SK-N-SH (cell line): ENCODE measurements around the gene RIOK1. TPM values are rescaled to one million over a fixed set of nuclear protein-coding genes. Genes with fewer than 3 reads are reported as not detected.

ENCODE experiments used
- CTCF ChIA-PET: fragments of 300-600, 350-600 bp; formaldehyde crosslinking; extraction: SDS; loops from one replicate; lab custom pipeline; 2021; lab: Yijun Ruan, JAX
- POLR2A ChIA-PET: fragments of 350-600 bp; sonication (Branson Sonifier 250); formaldehyde crosslinking; extraction: SDS; loops from one replicate; lab custom pipeline; 2020; ENCODE audit warnings: antibody characterized with exemption, inconsistent platforms; lab: Yijun Ruan, JAX
- DNase-seq: peaks from one replicate; pipeline ENCODE4 v3.0.0; 2012
- H2AFZ ChIP-seq: fragments of 200-600 bp; sonication (generic); 2 replicates; pipeline ENCODE4 v1.8.1; 2016; ENCODE audit warnings: antibody characterized with exemption, mild to moderate bottlenecking, low read depth
- H3F3A ChIP-seq: fragments of 200-600 bp; sonication (generic); replicated peaks from 2 replicates; pipeline ENCODE3; 2016; ENCODE audit warnings: antibody characterized with exemption, mild to moderate bottlenecking; ENCODE audit not compliant: insufficient read depth
- H3K27ac ChIP-seq, 2 experiments: fragments of 200-500 bp in 1 of 2; fragments of 200-600 bp in 1 of 2; sonication (Bioruptor generic) in 1 of 2; sonication (generic), shearing (Covaris generic) in 1 of 2; 2 replicates each; pipeline versions ENCODE4 v1.5.1 to v1.6.1; 2014 to 2016; ENCODE audit warnings: low read depth in 2 of 2, inconsistent platforms in 1 of 2, low read length in 1 of 2, mild to moderate bottlenecking in 1 of 2, mixed read lengths in 1 of 2
- H3K27me3 ChIP-seq: fragments of 200-600 bp; sonication (generic), shearing (Covaris generic); 2 replicates; pipeline ENCODE4 v1.6.1; 2016; ENCODE audit warnings: mixed run types; ENCODE audit not compliant: insufficient read depth
- H3K36me3 ChIP-seq, 2 experiments: fragments of 200-500 bp in 1 of 2; fragments of 200-600 bp in 1 of 2; sonication (Bioruptor generic) in 1 of 2; sonication (generic) in 1 of 2; replicated peaks in 1 of 2; 2 replicates each; pipeline versions ENCODE3 to v1.5.1; 2014 to 2016; ENCODE audit warnings: low read length in 1 of 2, mild to moderate bottlenecking in 1 of 2; ENCODE audit not compliant: insufficient read depth in 2 of 2, control insufficient read depth in 1 of 2
- H3K4me1 ChIP-seq, 2 experiments: fragments of 200-500 bp in 1 of 2; fragments of 200-600 bp in 1 of 2; sonication (Bioruptor generic) in 1 of 2; sonication (generic), shearing (Covaris generic) in 1 of 2; 2 replicates each; pipeline versions ENCODE4 v1.5.1 to v1.6.1; 2014 to 2016; ENCODE audit warnings: low read depth in 1 of 2, low read length in 1 of 2, mixed run types in 1 of 2; ENCODE audit not compliant: insufficient read depth in 2 of 2, control insufficient read depth in 1 of 2
- H3K4me2 ChIP-seq: fragments of 200-600 bp; sonication (generic), shearing (Covaris generic); 2 replicates; pipeline ENCODE4 v1.6.1; 2017; ENCODE audit warnings: mixed run types
- H3K4me3 ChIP-seq, 2 experiments: fragments of 200-500 bp in 1 of 2; fragments of 200-600 bp in 1 of 2; sonication (Bioruptor generic) in 1 of 2; sonication (generic), shearing (Covaris generic) in 1 of 2; 2 replicates each; pipeline versions ENCODE4 v1.5.1 to v1.8.1; 2014 to 2016; ENCODE audit warnings: low read depth in 2 of 2, inconsistent platforms in 1 of 2, low read length in 1 of 2, mild to moderate bottlenecking in 1 of 2, mixed read lengths in 1 of 2, moderate library complexity in 1 of 2
- H3K79me2 ChIP-seq: fragments of 200-600 bp; sonication (generic); 2 replicates; pipeline ENCODE4 v1.8.1; 2017; ENCODE audit warnings: mild to moderate bottlenecking; ENCODE audit not compliant: insufficient read depth
- H3K9ac ChIP-seq: fragments of 200-600 bp; sonication (generic); 2 replicates; pipeline ENCODE4 v1.6.1; 2017; ENCODE audit warnings: mixed run types
- H3K9me2 ChIP-seq: fragments of 200-600 bp; sonication (generic); 2 replicates; pipeline ENCODE4 v1.6.1; 2017; ENCODE audit warnings: mixed run types
- H3K9me3 ChIP-seq: fragments of 200-600 bp; sonication (generic); 2 replicates; pipeline ENCODE4 v1.6.1; 2017; ENCODE audit warnings: mixed run types, mild to moderate bottlenecking, moderate library complexity
- H4K20me1 ChIP-seq: fragments of 200-600 bp; sonication (generic); 2 replicates; pipeline ENCODE4 v1.6.1; 2017; ENCODE audit warnings: mild to moderate bottlenecking, mixed run types; ENCODE audit not compliant: insufficient read depth
- EZH2phosphoT487 ChIP-seq: fragments of 200-600 bp; sonication (generic); IDR thresholded peaks from 2 replicates; pipeline ENCODE4 v1.6.1; 2017; ENCODE audit warnings: low read depth, mixed run types, mild to moderate bottlenecking, antibody characterized with exemption, moderate library complexity, borderline replicate concordance
- FOSL2 ChIP-seq: IDR thresholded peaks from 2 replicates; pipeline ENCODE4 v1.4.0; 2012; ENCODE audit warnings: low read depth, mild to moderate bottlenecking, moderate library complexity, borderline replicate concordance
- FOXJ3 ChIP-seq: sonication (generic); formaldehyde crosslinking; IDR thresholded peaks from 2 replicates; pipeline ENCODE4 v1.5.1; 2020; ENCODE audit warnings: mild to moderate bottlenecking, missing genetic modification reagents
- FOXM1 ChIP-seq: IDR thresholded peaks from 2 replicates; pipeline ENCODE4 v1.4.0; 2012; ENCODE audit warnings: low read depth, mild to moderate bottlenecking
- GABPA ChIP-seq: IDR thresholded peaks from 2 replicates; pipeline ENCODE4 v1.4.0; 2012; ENCODE audit warnings: low read depth, mild to moderate bottlenecking
- MEF2A ChIP-seq: IDR thresholded peaks from 2 replicates; pipeline ENCODE4 v1.4.0; 2012; ENCODE audit warnings: low read depth, borderline replicate concordance
- MXI1 ChIP-seq: IDR thresholded peaks from 2 replicates; pipeline ENCODE4 v1.6.1; 2012; ENCODE audit warnings: mild to moderate bottlenecking, low read depth, low read length, improper control_type of control experiment
- NFIC ChIP-seq: IDR thresholded peaks from 2 replicates; pipeline ENCODE4 v1.4.0; 2012; ENCODE audit warnings: borderline replicate concordance
- NRF1 ChIP-seq: IDR thresholded peaks from 2 replicates; pipeline ENCODE4 v1.6.1; 2012; ENCODE audit warnings: low read depth, mild to moderate bottlenecking, low read length
- RAD21 ChIP-seq: IDR thresholded peaks from 2 replicates; pipeline ENCODE4 v1.6.1; 2012; ENCODE audit warnings: mild to moderate bottlenecking, low read length
- RCOR1 ChIP-seq: fragments of 150-350 bp; IDR thresholded peaks from 2 replicates; pipeline ENCODE4 v1.6.1; 2017; ENCODE audit warnings: antibody characterized with exemption, low read length
- RFX5 ChIP-seq: IDR thresholded peaks from 2 replicates; pipeline ENCODE4 v1.6.1; 2012; ENCODE audit warnings: mild to moderate bottlenecking, improper control_type of control experiment, low read length
- RXRA ChIP-seq: IDR thresholded peaks from 2 replicates; pipeline ENCODE4 v1.4.0; 2012; ENCODE audit warnings: low read depth, mild to moderate bottlenecking, borderline replicate concordance
- SIN3A ChIP-seq: IDR thresholded peaks from 2 replicates; pipeline ENCODE4 v1.6.1; 2012; ENCODE audit warnings: low read depth, mild to moderate bottlenecking, low read length, moderate library complexity, borderline replicate concordance
- SMC3 ChIP-seq: IDR thresholded peaks from 2 replicates; pipeline ENCODE4 v1.6.1; 2012; ENCODE audit warnings: low read depth, low read length, improper control_type of control experiment
- TAF1 ChIP-seq: IDR thresholded peaks from 2 replicates; pipeline ENCODE4 v1.6.1; 2012; ENCODE audit warnings: low read depth, mild to moderate bottlenecking, low read length, moderate library complexity, borderline replicate concordance
- WGBS: methylation state at CpG from one replicate; pipeline ENCODE4 v1.1.6; 2017; ENCODE audit warnings: low lambda C conversion rate; 5-methylcytosine and 5-hydroxymethylcytosine counted together
- polyA plus RNA-seq, 3 experiments: library from polyadenylated mRNA; depleted of rRNA; stranded (reverse); fragments of >200 nt; gene quantifications; 2 replicates each; pipeline ENCODE4 v1.2.3, GENCODE V29; 2012
- TF ChIP-seq, protein P1 (sequence below): IDR thresholded peaks from 2 replicates; pipeline ENCODE4 v1.4.0; 2012; ENCODE audit warnings: low read depth
- TF ChIP-seq, protein P2 (sequence below): IDR thresholded peaks from 2 replicates; pipeline ENCODE4 v1.6.1; 2012; ENCODE audit warnings: mild to moderate bottlenecking, low read depth, low read length, moderate library complexity
- TF ChIP-seq, protein P3 (sequence below): fragments of 150-350 bp; IDR thresholded peaks from 2 replicates; pipeline ENCODE4 v1.6.1; 2016; ENCODE audit warnings: mild to moderate bottlenecking, low read depth, low read length
- TF ChIP-seq, protein P4 (sequence below): IDR thresholded peaks from 2 replicates; pipeline ENCODE4 v1.4.0; 2012; ENCODE audit warnings: low read depth, borderline replicate concordance

RIOK1 gene
- polyA plus RNA-seq, 1 of the 3 experiments (the other 2 are of a cell fraction), result 18.7 TPM

DNA sequence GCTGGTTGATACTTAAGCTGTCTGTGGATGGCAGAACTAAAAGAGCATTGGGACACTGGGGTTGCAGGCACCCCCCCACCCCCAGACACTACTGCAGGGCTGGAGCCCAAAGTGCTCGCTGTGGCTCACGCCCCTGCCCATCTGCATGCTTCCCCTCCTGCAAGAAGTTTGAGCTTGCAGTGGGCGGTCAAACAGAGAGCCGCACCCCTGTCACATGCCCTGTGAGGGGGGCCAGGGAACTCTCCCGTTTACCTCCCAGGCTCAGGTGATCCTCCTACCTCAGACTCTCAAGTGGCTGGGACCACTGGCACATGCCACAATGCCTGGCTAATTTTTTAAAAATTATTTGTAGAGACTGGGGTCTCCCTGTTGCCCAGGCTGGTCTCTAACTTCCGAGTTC, 63.3 kb downstream of the RIOK1 start:
- Histone ChIP-seq H3K27me3 (no peaks in the 10 kb centered on the region), H3K9ac (no peak overlapping the region), H3K79me2 (no peaks in the 10 kb centered on the region), H2AFZ (no peak overlapping the region), H3K36me3 (no peaks in the 10 kb centered on the region), H3K4me2 (no peak overlapping the region), H3K4me1 (no peaks in the 10 kb centered on the region), H3K4me3 (no peak overlapping the region), H4K20me1 (no peaks in the 10 kb centered on the region), H3K9me3 (no peaks in the 10 kb centered on the region), H3K9me2 (no peaks in the 10 kb centered on the region), H3K27ac (no peak overlapping the region), H3F3A (no peaks in the 10 kb centered on the region)
- 25% methylated on average over 2 of the region's 6 CpGs for WGBS
- TF ChIP-seq NRF1 (no peak), RAD21 (no peak), MEF2A (no peak), NFIC (no peak), FOXJ3 (CRISPR knock-in tag) (no peak), TAF1 (no peak), RCOR1 (no peak), SMC3 (no peak), EZH2phosphoT487 (no peak), RXRA (no peak), MXI1 (no peak), RFX5 (no peak), GABPA (no peak), FOSL2 (no peak), FOXM1 (no peak), SIN3A (no peak)
- TF ChIP-seq, protein P1, sequence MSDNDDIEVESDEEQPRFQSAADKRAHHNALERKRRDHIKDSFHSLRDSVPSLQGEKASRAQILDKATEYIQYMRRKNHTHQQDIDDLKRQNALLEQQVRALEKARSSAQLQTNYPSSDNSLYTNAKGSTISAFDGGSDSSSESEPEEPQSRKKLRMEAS, result no peak
- TF ChIP-seq, protein P2, sequence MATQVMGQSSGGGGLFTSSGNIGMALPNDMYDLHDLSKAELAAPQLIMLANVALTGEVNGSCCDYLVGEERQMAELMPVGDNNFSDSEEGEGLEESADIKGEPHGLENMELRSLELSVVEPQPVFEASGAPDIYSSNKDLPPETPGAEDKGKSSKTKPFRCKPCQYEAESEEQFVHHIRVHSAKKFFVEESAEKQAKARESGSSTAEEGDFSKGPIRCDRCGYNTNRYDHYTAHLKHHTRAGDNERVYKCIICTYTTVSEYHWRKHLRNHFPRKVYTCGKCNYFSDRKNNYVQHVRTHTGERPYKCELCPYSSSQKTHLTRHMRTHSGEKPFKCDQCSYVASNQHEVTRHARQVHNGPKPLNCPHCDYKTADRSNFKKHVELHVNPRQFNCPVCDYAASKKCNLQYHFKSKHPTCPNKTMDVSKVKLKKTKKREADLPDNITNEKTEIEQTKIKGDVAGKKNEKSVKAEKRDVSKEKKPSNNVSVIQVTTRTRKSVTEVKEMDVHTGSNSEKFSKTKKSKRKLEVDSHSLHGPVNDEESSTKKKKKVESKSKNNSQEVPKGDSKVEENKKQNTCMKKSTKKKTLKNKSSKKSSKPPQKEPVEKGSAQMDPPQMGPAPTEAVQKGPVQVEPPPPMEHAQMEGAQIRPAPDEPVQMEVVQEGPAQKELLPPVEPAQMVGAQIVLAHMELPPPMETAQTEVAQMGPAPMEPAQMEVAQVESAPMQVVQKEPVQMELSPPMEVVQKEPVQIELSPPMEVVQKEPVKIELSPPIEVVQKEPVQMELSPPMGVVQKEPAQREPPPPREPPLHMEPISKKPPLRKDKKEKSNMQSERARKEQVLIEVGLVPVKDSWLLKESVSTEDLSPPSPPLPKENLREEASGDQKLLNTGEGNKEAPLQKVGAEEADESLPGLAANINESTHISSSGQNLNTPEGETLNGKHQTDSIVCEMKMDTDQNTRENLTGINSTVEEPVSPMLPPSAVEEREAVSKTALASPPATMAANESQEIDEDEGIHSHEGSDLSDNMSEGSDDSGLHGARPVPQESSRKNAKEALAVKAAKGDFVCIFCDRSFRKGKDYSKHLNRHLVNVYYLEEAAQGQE, result no peak
- TF ChIP-seq, protein P3, sequence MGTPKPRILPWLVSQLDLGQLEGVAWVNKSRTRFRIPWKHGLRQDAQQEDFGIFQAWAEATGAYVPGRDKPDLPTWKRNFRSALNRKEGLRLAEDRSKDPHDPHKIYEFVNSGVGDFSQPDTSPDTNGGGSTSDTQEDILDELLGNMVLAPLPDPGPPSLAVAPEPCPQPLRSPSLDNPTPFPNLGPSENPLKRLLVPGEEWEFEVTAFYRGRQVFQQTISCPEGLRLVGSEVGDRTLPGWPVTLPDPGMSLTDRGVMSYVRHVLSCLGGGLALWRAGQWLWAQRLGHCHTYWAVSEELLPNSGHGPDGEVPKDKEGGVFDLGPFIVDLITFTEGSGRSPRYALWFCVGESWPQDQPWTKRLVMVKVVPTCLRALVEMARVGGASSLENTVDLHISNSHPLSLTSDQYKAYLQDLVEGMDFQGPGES, result no peak
- TF ChIP-seq, protein P4, sequence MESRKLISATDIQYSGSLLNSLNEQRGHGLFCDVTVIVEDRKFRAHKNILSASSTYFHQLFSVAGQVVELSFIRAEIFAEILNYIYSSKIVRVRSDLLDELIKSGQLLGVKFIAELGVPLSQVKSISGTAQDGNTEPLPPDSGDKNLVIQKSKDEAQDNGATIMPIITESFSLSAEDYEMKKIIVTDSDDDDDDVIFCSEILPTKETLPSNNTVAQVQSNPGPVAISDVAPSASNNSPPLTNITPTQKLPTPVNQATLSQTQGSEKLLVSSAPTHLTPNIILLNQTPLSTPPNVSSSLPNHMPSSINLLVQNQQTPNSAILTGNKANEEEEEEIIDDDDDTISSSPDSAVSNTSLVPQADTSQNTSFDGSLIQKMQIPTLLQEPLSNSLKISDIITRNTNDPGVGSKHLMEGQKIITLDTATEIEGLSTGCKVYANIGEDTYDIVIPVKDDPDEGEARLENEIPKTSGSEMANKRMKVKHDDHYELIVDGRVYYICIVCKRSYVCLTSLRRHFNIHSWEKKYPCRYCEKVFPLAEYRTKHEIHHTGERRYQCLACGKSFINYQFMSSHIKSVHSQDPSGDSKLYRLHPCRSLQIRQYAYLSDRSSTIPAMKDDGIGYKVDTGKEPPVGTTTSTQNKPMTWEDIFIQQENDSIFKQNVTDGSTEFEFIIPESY, result no peak
- DNase-seq, result no peak
- POLR2A ChIA-PET, result no interaction called here
- CTCF ChIA-PET, result no interaction called here
